A673 (cell line): ENCODE results near the gene TNFRSF18. TPM values are rescaled to one million over a fixed set of nuclear protein-coding genes. Genes with fewer than 3 reads are reported as not detected.

Experiments used
- BruUV-seq: library from RNA; stranded (reverse); fragments of 400-500 nt; replicated peaks from 2 replicates; lab custom pipeline; 2021; lab: Mats Ljungman, UMichigan
- CTCF ChIA-PET: fragments of 300-600 bp; sonication (Branson Sonifier 250); formaldehyde crosslinking; loops from one replicate; lab custom pipeline; 2022; ENCODE audit warnings: antibody characterized with exemption; lab: Charles Lee
- POLR2A ChIA-PET: fragments of 300-600 bp; sonication (Branson Sonifier 250); formaldehyde crosslinking; loops from one replicate; lab custom pipeline; 2022; ENCODE audit warnings: antibody characterized with exemption; ENCODE audit not compliant: low non-redundant PET; lab: Charles Lee
- DNase-seq: peaks from one replicate; pipeline ENCODE4 v3.0.0-alpha.2; 2015; ENCODE audit warnings: low spot score
- H3K27ac ChIP-seq: fragments of 200-600 bp; sonication (generic); 2 replicates; pipeline ENCODE4 v1.5.1; 2016; ENCODE audit warnings: mixed run types, low read depth, mild to moderate bottlenecking, mixed read lengths, antibody characterized with exemption, low read length; ENCODE audit not compliant: poor library complexity, severe bottlenecking
- H3K27me3 ChIP-seq: fragments of 200-600 bp; sonication (generic); replicated peaks from 2 replicates; pipeline ENCODE4 v1.6.1; 2017; ENCODE audit warnings: mixed run types, low read depth, mild to moderate bottlenecking, mixed read lengths, antibody characterized with exemption, low read length; ENCODE audit not compliant: insufficient read depth, poor library complexity
- H3K36me3 ChIP-seq: fragments of 200-600 bp; sonication (generic); 2 replicates; pipeline ENCODE4 v1.6.1; 2016; ENCODE audit warnings: mixed run types, mild to moderate bottlenecking, mixed read lengths, antibody characterized with exemption, low read length; ENCODE audit not compliant: insufficient read depth, poor library complexity, severe bottlenecking
- H3K4me1 ChIP-seq: fragments of 200-600 bp; sonication (generic); 2 replicates; pipeline ENCODE4 v1.6.1; 2017; ENCODE audit warnings: mixed run types, mild to moderate bottlenecking, mixed read lengths, antibody characterized with exemption, low read length; ENCODE audit not compliant: insufficient read depth, poor library complexity, severe bottlenecking
- H3K4me3 ChIP-seq: fragments of 200-600 bp; sonication (generic); 2 replicates; pipeline ENCODE4 v1.5.1; 2016; ENCODE audit warnings: low read depth, mixed run types, mild to moderate bottlenecking, mixed read lengths, low read length; ENCODE audit not compliant: poor library complexity, severe bottlenecking
- H3K9me3 ChIP-seq: fragments of 200-600 bp; sonication (generic); 2 replicates; pipeline ENCODE4 v1.6.1; 2016; ENCODE audit warnings: mixed run types, low read depth, mild to moderate bottlenecking, mixed read lengths, antibody characterized with exemption, low read length; ENCODE audit not compliant: poor library complexity, severe bottlenecking
- EZH2 ChIP-seq: fragments of 200-600 bp; sonication (generic); IDR thresholded peaks from 2 replicates; pipeline ENCODE4 v1.6.1; 2017; ENCODE audit warnings: borderline replicate concordance, low read depth, mild to moderate bottlenecking, mixed read lengths, antibody characterized with exemption, low read length; ENCODE audit not compliant: poor library complexity, severe bottlenecking
- intact Hi-C: fragments of 100-400 bp; cut with micrococcal nuclease; formaldehyde crosslinking; loops from one replicate; pipeline ENCODE4 v1.10.0; 2022; ENCODE audit not compliant: unreplicated experiment
- total RNA-seq: library from RNA; stranded (reverse); gene quantifications from 2 replicates; pipeline ENCODE4 v1.2.3, GENCODE V29; 2021
- TF ChIP-seq, protein P1 (sequence below): fragments of 300-800, 200-600 bp; sonication (generic); conservative IDR thresholded peaks from 2 replicates; pipeline ENCODE4 v1.5.1; 2017; ENCODE audit warnings: low read depth, mild to moderate bottlenecking, antibody characterized with exemption, low read length, moderate library complexity, mixed read lengths

Gene TNFRSF18
- total RNA-seq, 1 experiment from 2014 or later = 0.77 TPM

DNA sequence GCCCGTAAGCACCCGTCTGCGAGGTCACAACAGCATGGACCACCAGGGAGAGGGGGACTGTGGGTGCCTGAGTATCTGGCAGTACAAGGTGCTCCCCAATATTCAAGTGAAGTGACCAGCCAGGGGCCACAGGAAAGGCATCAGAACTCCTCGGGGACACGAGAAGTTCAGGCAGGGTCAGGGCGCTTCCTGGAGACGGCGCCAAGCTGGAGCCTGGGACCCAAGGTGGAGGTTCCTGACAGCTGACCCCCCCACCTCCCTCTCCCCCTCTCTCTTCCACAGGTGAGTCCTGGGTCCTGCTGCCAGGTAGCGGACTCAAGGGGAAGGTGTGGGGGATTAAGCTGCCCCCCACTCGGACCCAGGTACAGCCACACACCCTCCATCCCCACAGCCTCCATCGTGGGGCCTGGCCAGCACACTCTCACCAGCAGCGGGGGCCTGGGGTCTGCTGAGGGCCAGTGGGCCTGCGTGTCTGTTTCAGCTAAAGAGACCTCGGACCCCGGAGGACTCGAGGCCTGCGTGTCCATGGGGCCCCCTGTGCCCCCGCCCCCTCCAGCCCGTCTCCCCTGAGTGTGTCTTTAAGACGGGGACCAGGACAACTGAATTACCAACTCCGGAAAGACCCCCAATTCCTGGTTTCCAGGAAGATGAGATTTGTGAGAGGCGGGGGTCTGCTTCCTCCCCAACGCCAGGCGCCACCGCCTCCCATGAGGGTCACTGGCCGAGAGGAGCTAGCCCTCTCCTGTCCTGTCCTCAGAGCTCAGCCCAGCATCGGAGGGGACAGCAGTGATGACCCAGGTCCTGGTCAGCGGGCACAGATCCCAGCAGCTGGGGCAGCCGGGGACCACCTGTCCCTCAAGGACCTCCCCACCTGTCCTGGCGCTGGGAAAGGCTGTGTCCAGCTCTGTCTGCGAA, 6.2 kb downstream of the TNFRSF18 start:
- Histone ChIP-seq H3K4me3 (peak overlapping the region; percentile 48), H3K4me1 (no peaks in the 10 kb centered on the region), H3K36me3 (no peaks in the 10 kb centered on the region), H3K9me3 (no peaks in the 10 kb centered on the region), H3K27ac (no peak overlapping the region), H3K27me3 (no peaks in the 10 kb centered on the region)
- TF ChIP-seq EZH2 = no peak
- TF ChIP-seq, protein P1, sequence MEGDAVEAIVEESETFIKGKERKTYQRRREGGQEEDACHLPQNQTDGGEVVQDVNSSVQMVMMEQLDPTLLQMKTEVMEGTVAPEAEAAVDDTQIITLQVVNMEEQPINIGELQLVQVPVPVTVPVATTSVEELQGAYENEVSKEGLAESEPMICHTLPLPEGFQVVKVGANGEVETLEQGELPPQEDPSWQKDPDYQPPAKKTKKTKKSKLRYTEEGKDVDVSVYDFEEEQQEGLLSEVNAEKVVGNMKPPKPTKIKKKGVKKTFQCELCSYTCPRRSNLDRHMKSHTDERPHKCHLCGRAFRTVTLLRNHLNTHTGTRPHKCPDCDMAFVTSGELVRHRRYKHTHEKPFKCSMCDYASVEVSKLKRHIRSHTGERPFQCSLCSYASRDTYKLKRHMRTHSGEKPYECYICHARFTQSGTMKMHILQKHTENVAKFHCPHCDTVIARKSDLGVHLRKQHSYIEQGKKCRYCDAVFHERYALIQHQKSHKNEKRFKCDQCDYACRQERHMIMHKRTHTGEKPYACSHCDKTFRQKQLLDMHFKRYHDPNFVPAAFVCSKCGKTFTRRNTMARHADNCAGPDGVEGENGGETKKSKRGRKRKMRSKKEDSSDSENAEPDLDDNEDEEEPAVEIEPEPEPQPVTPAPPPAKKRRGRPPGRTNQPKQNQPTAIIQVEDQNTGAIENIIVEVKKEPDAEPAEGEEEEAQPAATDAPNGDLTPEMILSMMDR = no peak
- BruUV-seq = no TSS peak
- CTCF ChIA-PET = no interaction called here
- DNase-seq = no peak
- POLR2A ChIA-PET = no interaction called here
- intact Hi-C loops = no loop called here

GRCh38 chr1:1199141-1199960, 7.0 kb downstream of the TNFRSF18 start:
- BruUV-seq = no TSS peak
- H3K27me3 ChIP-seq = no peaks in the 10 kb centered on the region
- ChIA-PET CTCF (interaction anchor here (0.6 kb wide), 1 partner anchor 93 kb away, joined by 3 read pairs; no protein-coding TSS in a partner anchor), POLR2A (no interaction called here)
- no peak for DNase-seq
- H3K4me3 ChIP-seq = no peak overlapping the region
- no peak overlapping the region for H3K27ac ChIP-seq
- TF ChIP-seq EZH2 = no peak
- TF ChIP-seq, protein P1 = no peak
- H3K36me3 ChIP-seq = no peaks in the 10 kb centered on the region
- intact Hi-C loops = no loop called here
- H3K9me3 ChIP-seq = no peaks in the 10 kb centered on the region
- H3K4me1 ChIP-seq = no peaks in the 10 kb centered on the region

DNA sequence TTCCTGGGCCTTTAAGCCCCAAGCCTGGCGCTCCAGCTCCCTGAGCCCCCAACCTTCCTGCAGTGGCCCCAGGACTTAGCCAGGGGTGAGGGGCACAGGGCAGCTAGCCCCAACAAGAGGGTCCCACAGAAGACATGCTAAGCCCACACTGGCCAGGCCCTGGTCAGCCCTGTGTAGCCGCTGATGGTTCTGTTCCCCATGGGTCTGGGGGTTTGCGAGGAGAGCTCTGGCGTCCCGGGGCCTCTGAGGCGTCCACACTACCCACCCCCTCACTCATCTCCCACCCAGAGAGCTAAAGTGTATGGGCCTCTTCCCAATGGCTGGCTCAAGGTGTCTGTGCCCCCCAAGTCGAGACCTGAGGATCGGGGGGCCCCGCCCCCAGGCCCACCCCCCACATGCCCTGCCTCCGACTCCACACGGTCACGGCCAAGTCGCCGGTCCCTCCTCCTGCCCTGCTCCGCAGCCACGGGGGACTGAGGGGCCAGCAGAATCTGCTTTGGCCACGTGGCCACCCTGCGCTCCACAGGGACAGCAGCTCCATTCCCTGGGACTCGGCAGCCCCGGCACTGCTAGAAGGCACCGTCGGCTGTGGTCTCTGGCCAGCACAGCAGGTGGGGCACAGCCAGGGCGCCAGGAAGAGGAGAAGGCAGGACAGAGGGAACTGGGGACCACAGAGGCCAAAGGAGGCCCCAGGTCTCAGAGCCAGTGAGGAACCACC, 7.8 kb downstream of the TNFRSF18 start:
- Histone ChIP-seq H3K36me3 (no peaks in the 10 kb centered on the region), H3K4me1 (no peaks in the 10 kb centered on the region), H3K27ac (no peak overlapping the region), H3K27me3 (no peaks in the 10 kb centered on the region), H3K4me3 (no peak overlapping the region), H3K9me3 (no peaks in the 10 kb centered on the region)
- POLR2A ChIA-PET = no interaction called here
- no peak for DNase-seq
- CTCF ChIA-PET = interaction anchor here (0.6 kb wide), 1 partner anchor 93 kb away, joined by 3 read pairs; no protein-coding TSS in a partner anchor
- TF ChIP-seq, protein P1 = no peak
- no peak for TF ChIP-seq EZH2
- BruUV-seq = no TSS peak
- intact Hi-C loops = no loop called here
